Stimulated activated CD4-positive, alpha-beta T cell treated with anti-CD3 and anti-CD28 coated beads, Interleukin-4, amount 100 ng/mL, for 1 hour (primary cell): ENCODE data around the gene RBM5.
A peak's percentile ranks its signal among the peaks of the same experiment; 100 is the strongest.
"Not testable (repeated sequence)": the region's sequence is repeated elsewhere in the genome, so short reads cannot be mapped to it uniquely, and the experiment has no call there.

Experiments
- DNase-seq: peaks from one replicate; pipeline ENCODE4 v3.0.0-alpha.2; 2020

RBM5 gene

GRCh38 chr3:50088725-50089608 is at the start of gene RBM5:
RBM5 (plus strand) TSS chr3:50088919; CDS start chr3:50090435, 1,516 bp downstream.
- peak; percentile 90 for DNase-seq

- no peak for DNase-seq
Measured at GRCh38 chr3:50044976-50045375, 43.7 kb upstream of the RBM5 start.

GRCh38 chr3:50047426-50047825 is 41.3 kb upstream of the RBM5 start:
- DNase-seq = no peak

DNA sequence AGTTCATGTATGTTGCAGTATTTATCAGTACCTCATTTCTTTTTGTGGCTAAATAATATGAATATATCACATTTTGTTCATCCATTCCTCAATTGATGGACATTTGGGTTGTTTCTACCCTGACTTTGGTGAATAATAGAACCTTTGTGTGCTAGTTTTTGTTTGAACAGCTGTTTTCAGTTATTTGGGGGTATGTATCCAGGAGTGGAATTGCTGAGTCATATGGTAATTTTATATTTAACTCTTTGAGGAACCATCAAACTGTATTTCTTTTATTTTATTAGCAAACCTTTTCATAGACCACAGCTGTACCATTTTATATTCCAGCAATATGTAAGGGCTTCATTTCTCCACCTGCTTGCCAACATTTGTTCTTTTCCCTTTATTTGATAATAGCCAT is 38.4 kb upstream of the RBM5 start:
- DNase-seq = no peak

- no peak for DNase-seq
Measured at GRCh38 chr3:50057756-50058155, 31.0 kb upstream of the RBM5 start.

- no peak for DNase-seq
Measured at GRCh38 chr3:50068134-50068533, 20.6 kb upstream of the RBM5 start.

DNA sequence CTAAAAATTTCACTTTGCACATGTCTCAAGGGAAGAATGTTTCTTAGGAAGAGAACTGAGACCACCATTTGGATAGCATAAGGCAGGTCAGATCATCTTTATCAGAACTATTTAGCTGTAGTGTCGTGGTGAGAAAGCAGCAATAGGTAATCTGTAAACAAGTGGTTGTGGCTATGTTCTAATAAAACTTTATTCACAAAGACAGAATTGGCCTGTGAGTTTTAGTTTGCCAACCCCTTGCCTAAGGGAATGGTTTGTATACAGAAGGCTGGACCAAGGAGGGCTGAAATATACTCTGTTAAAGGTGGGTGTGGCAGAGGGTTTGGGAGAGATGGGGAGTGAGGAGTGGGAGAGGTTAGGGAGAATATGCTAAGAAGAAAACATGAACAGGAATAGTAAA is 10.6 kb upstream of the RBM5 start:
- DNase-seq = no peak

- DNase-seq = no peak
Measured at GRCh38 chr3:50078622-50079021, 10.1 kb upstream of the RBM5 start.

GRCh38 chr3:50084951-50085350 is 3.8 kb upstream of the RBM5 start:
- not testable (repeated sequence) for DNase-seq

DNA sequence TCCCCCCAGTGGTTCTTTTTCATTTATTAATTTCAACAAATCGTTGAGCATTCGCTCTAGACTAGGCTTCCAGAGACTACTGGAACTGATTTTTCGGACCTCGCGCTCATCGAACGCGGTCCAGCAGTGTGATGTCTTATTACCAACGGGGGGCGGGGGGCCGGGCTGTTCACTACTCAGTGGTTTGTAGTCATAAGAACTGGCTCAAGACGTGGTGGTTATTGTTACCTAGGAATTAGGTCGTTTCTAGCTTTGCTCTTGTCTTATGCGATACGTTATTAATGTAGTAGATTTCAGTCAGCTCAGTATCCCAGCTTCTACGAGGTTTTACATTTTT is 858 bp downstream of the RBM5 start:
- DNase-seq = no peak

DNA sequence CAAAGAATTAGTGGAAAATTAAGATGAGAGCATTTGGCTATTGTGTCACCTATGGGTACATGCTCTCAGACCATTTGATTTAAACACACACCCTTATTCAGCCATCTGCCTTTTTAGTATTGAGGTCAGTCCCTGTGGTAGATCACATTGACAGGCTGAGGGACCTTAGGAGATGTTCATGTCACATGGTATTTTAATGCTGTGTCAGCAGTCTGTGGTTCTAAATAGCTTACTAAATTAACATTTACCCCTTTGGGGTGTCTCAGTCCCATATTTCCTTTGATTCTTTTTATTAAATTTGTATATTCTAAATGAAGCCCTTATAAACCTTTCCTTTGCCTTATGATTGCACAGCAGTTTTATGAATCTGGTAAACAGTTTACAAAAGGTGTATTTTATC is 2.3 kb downstream of the RBM5 start:
- no peak for DNase-seq

DNA sequence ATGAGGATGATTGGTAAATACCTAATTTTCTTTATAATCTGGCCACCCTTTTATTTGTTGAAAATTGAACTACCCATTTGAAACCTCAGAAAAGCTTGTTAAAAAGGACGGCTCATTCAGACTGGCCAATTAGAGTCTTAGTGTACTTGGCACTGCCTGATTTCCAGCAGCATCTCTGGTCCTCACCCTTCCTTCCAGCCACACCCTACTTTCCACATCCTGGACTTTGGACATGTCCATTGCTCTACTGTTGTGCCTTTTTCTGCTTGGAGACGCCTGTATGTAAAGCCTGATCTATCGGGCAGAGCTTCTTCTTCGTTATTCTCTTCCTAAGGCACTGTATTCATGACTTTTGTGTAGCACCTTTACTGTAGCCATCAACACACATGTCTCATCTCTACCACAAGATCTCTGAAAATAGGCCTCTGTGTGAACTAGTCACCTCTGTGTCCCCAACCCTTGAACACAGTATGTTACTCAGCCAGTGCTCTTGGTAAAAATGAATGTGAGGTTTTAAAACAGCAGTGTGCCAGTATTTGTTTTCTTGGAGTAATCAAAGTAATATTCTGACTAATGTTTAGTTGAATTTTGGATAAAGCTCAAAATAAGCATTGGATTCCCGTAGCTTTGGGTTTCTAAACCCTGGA is 6.8 kb downstream of the RBM5 start:
- no peak for DNase-seq

- no peak for DNase-seq
Measured at GRCh38 chr3:50100386-50100785, 11.7 kb downstream of the RBM5 start.

GRCh38 chr3:50100956-50101845 is 12.5 kb downstream of the RBM5 start:
- DNase-seq = no peak

GRCh38 chr3:50102558-50102957 is 13.8 kb downstream of the RBM5 start:
- no peak for DNase-seq

GRCh38 chr3:50111757-50112156 is 23.0 kb downstream of the RBM5 start:
- DNase-seq = no peak

DNA sequence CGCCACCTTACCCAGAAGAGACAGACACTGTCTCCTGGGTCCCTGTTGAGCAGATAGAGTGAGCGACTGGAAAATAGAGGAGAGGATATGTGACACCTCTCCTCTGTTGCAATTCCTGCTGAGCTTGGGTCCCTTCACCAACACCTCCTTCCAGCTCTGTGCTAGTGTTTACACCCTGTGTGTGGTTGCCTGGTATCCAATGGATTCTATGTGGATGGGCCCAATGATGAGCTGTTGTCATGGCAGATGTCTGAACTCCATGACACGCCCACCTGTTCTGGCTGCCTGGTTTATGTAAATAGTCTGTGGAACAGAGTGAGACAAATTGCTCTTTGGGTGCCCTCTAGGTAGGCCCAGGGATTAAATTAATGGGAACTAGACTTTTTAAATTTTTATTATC is 23.7 kb downstream of the RBM5 start:
- DNase-seq = no peak

DNA sequence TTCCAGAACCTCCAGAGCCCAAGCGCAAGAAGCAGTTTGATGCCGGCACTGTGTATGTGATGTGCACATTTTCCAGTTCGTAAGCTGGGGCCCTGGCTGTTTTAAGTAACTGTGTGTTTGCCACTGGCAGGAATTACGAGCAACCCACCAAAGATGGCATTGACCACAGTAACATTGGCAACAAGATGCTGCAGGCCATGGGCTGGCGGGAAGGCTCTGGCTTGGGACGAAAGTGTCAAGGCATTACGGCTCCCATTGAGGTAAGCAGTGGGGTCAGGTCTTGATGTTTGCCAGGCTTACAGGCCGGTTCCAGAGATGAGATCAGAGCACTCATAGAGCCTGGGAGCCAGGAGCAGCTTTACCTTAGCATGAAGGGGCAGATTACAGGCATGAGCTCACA is 28.4 kb downstream of the RBM5 start:
- no peak for DNase-seq

GRCh38 chr3:50118237-50118636 is 29.5 kb downstream of the RBM5 start:
- no peak for DNase-seq

DNA sequence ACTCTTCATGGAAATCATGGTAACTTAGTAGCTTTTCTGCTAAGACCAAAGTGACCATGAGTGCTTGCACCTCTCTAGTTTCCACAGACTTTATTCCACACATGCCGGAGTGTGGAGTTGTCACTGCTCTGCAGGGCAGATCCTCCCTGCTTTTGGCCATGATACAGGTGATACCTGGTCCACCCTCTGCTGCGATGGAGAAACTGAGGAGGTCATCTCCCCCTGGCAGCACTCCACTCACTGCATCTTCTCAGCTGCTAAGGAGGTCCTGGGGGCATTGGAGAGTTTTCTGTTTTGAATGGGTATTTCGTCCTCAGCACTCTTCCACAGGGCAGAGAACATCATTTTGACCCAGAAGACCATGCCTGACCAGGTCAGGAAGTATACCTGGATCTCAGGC is 31.1 kb downstream of the RBM5 start:
- no peak for DNase-seq

- no peak for DNase-seq
Measured at GRCh38 chr3:50120364-50121071, 31.8 kb downstream of the RBM5 start.

GRCh38 chr3:50121072-50122032 is 32.6 kb downstream of the RBM5 start:
- DNase-seq = peak; percentile 74
